NCI-H2029 (cell line): Measurements from ENCODE around the gene LARP4B.

Experiments
- DNase-seq: peaks from one replicate; lab custom pipeline; 2025; lab: John Stamatoyannopoulos, UW

Gene LARP4B

GRCh38 chr10:824946-825345 lies 106.6 kb downstream of the LARP4B start:
- no peak for DNase-seq

DNA sequence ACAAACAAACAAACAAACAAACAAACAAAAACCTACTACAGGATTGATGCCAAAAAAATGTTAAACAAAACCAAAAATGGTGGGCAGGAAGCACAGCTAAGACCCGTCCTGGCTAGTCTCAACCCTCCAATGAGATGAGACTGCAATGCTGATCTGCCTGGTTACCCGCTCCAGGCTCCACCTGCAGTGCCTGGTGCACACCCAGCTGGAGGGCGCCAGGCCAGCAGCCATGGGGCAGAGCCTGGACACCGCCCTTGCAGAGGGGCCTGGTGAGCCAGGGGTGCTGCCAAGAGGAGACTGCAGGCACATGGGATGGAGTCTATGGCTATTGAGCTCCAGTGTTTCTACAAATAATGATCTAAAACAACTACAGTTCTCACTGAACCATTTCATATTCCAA lies 107.0 kb downstream of the LARP4B start:
- DNase-seq = no peak

DNA sequence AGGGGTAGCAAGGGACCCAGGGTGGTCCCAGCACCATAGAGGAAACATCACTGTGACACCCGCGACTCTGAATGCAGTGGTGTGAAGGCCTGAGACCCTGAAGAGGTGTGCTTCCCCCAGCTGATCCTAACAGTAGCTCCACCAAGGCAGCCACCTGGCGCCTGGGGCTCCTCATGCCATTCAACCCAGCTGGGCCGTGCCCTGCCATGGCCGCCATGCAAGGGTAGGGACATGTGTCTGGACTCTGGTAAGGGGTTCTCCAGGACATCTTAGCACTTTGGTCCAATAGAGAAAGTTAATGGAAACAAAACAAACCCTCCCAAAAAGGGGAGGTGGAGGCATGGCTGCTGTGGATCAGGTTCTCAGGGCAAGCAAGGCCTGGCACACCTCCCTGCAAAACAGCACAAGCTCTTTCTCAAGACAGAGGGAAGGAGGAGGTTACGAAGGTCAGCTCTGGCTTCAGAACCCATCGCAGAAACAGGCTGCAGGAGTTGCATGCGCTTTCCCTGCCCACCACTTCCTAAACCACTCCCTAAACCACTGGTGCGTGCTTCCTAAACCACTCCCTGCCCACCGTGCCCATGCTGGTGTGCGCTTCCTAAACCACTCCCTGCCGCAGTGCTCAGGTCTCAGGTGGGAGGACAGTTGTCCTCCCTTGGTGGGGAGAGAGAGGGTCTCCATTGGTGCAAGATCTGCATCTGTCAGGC lies 108.7 kb downstream of the LARP4B start:
- no peak for DNase-seq

DNA sequence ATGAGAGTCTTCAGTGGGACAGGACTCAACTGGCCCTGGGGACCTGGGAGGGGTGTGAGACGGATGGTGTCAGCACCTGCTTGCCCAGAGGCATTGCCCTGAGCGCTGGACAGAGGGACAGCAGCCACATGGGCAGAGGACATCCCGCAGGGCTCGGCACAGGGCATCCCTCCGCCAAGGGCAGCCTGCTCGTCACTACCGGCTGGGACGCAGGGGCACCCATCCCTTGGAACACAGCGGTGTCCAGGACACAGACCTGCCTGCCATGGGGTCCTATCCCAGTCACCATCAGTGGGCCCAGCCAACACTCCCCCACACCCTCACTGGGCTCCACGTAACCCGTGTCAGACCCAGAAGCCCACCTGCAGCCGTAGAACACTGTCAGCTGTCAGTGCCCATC lies 109.3 kb downstream of the LARP4B start:
- no peak for DNase-seq

GRCh38 chr10:821322-821721 lies 110.2 kb downstream of the LARP4B start:
- no peak for DNase-seq

GRCh38 chr10:819816-820215 lies 111.7 kb downstream of the LARP4B start:
- no peak for DNase-seq

- no peak for DNase-seq
Measured at GRCh38 chr10:819326-819725, 112.2 kb downstream of the LARP4B start.

GRCh38 chr10:818526-819220 lies 112.8 kb downstream of the LARP4B start:
- no peak for DNase-seq

GRCh38 chr10:818010-818409 lies 113.5 kb downstream of the LARP4B start:
- no peak for DNase-seq

GRCh38 chr10:817371-817770 lies 114.1 kb downstream of the LARP4B start:
- DNase-seq = no peak

DNA sequence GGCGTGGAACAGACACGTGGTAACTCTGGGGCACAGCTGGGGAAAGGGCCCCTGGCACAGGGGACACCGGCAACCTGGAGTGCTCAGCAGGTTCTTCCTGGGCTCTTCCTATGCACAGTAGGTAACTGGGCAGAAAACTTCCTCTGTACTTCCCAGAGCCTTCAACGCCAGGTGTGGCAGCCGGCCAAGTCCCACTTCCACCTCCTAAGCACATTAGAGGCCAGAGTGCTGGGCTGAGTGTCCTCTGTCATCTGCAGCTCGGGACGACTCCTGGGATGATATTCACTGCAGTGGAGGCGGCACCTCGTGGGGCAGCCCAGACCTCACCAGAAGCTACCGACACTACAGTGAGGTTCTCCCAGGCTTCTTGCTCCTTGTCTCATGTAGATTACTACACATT lies 114.5 kb downstream of the LARP4B start:
- DNase-seq = no peak

- DNase-seq = no peak
Measured at GRCh38 chr10:816091-816477, 115.4 kb downstream of the LARP4B start.

DNA sequence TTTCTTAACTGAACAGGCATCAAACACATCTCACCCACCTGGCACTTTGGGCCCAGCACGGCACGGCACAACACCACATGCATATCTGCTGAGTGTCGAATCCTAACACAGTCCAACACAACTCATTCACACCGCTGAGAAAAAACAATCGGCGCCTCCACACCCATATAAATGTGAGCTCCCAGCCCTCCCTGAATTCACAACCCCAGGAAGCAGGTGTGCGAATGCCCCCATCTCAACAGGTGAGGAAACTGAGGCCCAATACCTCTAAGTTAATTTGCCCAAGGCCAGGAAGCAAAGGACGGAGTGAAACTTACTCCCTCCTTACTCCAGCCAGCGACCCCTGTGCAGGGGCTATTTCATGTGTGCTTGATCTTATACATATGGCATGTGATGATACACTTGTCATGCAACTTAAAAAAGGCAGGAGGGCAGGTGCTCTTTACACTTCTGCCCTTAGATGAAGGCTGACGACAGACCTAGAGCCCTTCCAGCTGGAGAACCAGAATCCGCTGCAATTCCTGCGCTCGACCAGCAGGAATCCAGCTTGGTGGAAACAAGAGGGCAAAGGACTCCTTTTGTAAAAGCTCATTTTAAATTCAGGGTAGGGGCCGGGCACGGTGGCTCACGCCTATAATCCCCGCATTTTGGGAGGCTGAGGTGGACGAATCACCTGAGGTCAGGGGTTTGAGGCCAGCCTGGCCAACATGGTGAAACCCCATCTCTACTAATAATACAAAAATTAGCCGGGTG lies 116.0 kb downstream of the LARP4B start:
- DNase-seq = no peak

DNA sequence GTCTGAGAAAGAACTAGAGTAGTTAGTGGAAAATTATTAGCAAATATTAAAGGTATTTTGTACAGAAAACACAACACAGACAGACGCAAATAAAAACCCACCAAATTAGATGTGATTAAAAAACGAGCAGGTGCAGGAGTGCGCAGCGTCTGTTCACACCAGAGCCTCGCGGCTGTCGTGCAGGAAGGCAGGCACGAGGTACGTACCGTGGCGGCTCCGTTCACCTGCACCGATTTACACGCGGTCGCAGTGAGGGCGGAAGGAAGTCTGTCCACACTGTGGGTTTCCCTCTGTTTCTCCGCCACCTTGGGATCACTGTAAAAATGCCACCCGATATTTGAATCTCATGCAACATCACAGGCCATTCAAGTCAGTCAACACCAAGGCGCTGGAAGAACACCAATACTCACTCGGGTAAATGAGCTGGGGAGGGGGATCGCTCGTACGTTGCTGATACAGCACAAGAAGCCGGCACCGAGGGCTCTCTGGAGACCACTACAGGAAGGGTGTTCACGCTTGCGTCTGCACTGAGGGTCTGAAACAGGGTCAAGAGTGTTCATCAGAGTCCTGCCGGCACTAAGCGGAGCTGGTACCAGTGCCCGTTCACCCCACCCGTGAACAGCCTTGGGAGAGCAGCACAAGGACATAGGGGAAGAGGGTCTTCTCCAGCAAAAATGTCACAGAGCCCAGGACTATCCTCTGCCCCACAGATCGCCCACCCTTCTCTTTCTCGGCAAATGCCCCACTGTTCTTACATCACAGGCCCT lies 116.8 kb downstream of the LARP4B start:
- no peak for DNase-seq

DNA sequence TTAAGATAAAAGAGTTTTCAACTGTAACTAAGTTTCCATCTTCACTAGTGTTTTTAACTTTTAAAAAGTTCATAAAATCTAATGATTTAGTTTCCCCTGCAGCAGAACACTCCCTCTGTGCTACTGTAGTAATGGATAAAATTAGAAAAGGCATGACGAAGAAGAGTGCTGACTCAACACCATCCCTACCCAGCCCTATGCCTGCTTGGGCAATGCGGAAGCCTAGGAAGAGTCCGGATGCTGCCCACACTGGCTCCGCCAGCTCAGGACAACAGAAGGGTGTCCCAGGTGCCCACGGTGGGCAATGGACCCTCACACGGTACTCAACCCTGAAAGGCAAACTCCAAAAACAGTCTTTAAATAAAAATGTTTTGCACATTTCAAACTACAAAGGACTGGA lies 118.2 kb downstream of the LARP4B start:
- DNase-seq = no peak

DNA sequence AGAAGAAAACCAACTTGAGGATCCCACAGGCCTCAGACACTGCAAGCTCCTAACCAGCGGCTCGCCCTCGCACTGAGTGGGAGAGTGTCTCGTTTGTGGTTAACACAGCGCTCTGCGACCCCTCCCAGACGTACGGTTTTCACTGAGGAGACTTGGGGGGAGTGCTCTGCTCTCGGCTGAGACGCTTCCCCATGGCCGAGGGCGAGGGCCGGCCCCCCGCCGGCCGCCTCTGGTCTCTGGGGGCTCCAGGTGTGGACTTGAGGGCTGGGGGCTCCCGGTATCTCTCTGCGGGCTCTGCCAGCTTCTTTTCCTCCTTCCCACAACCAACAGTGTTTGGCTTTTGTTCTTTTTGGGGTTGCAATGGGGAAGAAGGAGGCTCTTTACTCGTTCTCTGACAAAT lies 118.7 kb downstream of the LARP4B start:
- DNase-seq = no peak

DNA sequence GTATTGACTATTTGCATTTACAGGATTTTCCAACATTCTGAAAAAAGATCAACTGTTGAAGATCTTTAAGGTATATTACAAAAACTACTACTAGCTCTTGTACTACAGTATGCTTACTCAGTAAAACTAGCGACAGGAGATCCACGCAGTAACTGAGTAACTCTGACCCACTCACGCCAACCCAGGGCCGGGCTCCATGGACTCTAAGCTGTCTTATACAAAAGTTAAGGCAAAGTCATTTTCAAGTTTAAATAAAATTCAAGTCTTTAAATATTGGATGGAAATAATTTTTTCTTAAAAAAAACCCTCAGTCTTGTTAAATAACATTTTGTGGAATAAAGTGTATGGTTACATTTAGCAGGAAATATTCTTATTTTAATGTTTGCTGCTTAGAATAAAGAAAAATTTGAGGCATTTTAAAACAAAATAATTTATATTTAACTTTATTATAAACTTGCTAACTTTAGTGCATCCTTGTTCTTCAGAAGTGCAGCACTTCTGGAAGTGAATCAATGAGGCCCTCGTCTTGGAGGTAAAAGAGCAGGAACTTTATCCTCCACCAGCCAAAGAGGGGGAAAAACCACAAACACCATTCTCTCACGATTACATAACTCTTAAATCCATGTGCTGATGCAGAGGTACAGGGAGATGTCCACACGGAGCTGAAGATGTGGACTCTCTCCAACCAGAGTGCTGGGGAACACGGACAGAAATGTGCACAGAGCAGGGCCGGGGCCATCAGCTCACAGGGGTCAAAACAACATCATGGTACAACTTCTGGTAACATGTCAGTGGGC lies 119.9 kb downstream of the LARP4B start:
- no peak for DNase-seq

- no peak for DNase-seq
Measured at GRCh38 chr10:810351-810846, 121.1 kb downstream of the LARP4B start.

DNA sequence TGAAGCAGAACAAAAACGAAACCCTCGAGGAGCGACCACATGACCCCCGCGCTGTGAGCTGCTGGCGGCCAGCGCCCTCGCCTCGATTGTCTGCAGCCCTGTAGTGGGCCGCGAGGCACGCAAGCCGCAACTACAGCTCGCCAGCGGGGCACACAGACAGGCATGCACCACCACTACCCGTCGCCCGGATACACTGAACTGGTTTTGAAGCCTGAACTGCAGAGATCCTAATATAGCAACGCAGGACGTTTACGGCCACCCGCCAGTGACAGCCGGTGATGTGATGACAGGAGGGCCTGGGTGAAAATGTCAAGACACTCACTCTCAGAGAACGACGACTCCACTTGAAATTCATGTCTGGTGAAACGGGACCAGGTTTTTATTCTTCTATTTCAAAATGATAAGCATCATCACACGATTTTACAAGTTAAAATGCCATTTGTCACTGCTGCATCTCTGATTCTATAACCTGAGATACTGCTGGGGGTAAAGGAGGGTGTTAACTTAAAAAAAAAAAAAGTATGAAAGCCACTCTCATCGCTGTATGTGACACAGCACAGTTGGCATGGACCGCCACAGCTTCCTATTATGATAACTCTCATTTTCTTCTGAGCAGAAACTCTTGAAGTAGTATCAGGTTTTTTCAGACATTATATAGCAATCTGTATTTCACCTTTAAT lies 121.7 kb downstream of the LARP4B start:
- DNase-seq = no peak

GRCh38 chr10:807958-808353 lies 123.5 kb downstream of the LARP4B start:
- DNase-seq = no peak
